Bronchial epithelial cell (primary cell): ENCODE results near the gene EXOC7. TPM values are rescaled to one million over a fixed set of nuclear protein-coding genes. Genes with fewer than 3 reads are reported as not detected.

ENCODE experiments used
- DNase-seq: peaks from one replicate; pipeline ENCODE4 v3.0.0-alpha.2; 2010; ENCODE audit warnings: low read depth
- FAIRE-seq: peaks from 2 replicates; lab custom pipeline; 2011; peaks lifted over from hg19 to GRCh38; lab: Jason Lieb, UNC
- H3K27me3 ChIP-seq: 2 replicates; pipeline ENCODE4 v1.5.1; 2011; ENCODE audit warnings: low read length; ENCODE audit not compliant: control insufficient read depth, insufficient read depth
- H3K36me3 ChIP-seq: 2 replicates; pipeline ENCODE4 v1.5.1; 2011; ENCODE audit warnings: low read length; ENCODE audit not compliant: control insufficient read depth, insufficient read depth
- H3K4me3 ChIP-seq: 2 replicates; pipeline ENCODE4 v1.5.1; 2011; ENCODE audit warnings: mild to moderate bottlenecking, low read depth, low read length, control low read depth
- total RNA-seq: library from RNA; depleted of rRNA; stranded (reverse); fragments of >200 nt; gene quantifications from 2 replicates; pipeline ENCODE4 v1.2.1, GENCODE V29; 2014
- TF ChIP-seq, protein P1 (sequence below): IDR thresholded peaks from 2 replicates; pipeline ENCODE4 v1.5.1; 2011; ENCODE audit warnings: mild to moderate bottlenecking, moderate library complexity, low read length, control low read depth, inconsistent platforms; ENCODE audit not compliant: insufficient read depth, severe bottlenecking

EXOC7 gene, protein sequence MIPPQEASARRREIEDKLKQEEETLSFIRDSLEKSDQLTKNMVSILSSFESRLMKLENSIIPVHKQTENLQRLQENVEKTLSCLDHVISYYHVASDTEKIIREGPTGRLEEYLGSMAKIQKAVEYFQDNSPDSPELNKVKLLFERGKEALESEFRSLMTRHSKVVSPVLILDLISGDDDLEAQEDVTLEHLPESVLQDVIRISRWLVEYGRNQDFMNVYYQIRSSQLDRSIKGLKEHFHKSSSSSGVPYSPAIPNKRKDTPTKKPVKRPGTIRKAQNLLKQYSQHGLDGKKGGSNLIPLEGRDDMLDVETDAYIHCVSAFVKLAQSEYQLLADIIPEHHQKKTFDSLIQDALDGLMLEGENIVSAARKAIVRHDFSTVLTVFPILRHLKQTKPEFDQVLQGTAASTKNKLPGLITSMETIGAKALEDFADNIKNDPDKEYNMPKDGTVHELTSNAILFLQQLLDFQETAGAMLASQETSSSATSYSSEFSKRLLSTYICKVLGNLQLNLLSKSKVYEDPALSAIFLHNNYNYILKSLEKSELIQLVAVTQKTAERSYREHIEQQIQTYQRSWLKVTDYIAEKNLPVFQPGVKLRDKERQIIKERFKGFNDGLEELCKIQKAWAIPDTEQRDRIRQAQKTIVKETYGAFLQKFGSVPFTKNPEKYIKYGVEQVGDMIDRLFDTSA
- 41.9 and 49.5 TPM in 2 replicates for total RNA-seq

DNA sequence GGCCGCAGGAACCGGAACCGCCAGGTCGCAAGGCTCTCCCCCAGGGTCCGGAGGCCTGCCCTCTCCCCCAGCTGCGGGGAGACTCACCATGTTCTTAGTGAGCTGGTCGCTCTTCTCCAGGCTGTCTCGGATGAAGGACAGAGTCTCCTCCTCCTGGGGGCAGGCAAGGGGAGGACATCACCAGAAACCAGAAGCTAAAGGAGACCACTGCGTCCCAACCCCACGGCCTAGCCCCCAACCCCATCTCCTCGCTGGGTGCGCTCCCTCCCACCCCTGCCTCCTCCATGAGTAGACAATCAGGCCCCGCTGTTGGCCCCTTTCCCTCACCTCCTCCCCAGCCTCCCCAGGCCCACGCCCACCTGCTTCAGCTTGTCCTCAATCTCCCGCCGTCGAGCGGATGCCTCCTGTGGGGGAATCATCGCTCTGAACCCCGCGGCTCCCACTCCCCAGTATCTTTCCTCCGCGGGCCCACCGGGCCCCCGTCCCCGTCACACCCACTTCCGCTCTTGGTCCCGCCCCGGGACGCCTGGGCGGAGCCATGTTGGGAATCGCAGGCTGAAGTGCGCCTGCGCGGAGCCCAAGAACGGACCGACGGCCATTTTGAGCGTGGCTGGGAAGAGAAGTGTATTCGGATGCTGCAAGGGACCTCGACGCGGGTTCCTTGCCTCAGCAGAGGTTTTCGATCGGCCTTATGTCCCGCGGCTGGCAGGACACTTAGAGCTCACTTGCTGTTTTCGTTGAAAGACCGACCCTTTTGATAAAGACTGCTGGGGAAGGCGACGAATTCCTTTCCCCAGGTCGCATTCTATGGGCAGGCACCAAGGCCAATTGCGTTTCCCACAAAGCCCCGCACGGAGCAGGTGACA, at the start of gene EXOC7:
Gene EXOC7, minus strand, starts transcription at position 514 of the 866 bp plus-strand sequence. Its CDS starts 95 bp downstream, at position 419.
- DNase-seq (peak; percentile 76), FAIRE-seq (no peak)
- Histone ChIP-seq H3K36me3 (peaks cover 9% of the 10 kb centered on the region), H3K4me3 (peak within 1 kb of the TSS; percentile 65), H3K27me3 (no peaks in the 10 kb centered on the region)
- TF ChIP-seq, protein P1, sequence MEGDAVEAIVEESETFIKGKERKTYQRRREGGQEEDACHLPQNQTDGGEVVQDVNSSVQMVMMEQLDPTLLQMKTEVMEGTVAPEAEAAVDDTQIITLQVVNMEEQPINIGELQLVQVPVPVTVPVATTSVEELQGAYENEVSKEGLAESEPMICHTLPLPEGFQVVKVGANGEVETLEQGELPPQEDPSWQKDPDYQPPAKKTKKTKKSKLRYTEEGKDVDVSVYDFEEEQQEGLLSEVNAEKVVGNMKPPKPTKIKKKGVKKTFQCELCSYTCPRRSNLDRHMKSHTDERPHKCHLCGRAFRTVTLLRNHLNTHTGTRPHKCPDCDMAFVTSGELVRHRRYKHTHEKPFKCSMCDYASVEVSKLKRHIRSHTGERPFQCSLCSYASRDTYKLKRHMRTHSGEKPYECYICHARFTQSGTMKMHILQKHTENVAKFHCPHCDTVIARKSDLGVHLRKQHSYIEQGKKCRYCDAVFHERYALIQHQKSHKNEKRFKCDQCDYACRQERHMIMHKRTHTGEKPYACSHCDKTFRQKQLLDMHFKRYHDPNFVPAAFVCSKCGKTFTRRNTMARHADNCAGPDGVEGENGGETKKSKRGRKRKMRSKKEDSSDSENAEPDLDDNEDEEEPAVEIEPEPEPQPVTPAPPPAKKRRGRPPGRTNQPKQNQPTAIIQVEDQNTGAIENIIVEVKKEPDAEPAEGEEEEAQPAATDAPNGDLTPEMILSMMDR = no peak

DNA sequence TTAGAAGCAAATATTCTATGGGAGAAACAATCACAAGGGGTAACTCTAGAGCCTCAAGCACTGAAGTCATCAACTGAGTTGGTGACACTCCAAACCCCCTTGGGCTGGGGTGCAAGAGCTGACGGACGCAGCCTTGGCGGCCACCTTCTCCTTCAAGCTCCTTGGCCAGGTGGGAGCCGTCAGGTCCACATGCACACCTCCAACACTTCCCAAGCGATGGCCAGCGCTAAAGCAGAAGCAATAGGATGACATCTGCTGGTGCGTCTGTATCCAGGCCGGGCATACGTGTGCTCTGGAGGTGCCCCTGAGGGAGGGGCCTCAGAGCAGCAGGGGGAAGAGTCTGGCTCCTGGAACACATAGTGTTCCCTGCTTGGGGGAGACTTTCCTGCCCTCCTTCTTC, 49.6 kb upstream of the EXOC7 start:
- H3K4me3 ChIP-seq = no peak overlapping the region
- H3K27me3 ChIP-seq = peaks cover 1% of the 10 kb centered on the region
- no peak for FAIRE-seq
- TF ChIP-seq, protein P1 = no peak
- H3K36me3 ChIP-seq = no peaks in the 10 kb centered on the region
- DNase-seq = no peak

DNA sequence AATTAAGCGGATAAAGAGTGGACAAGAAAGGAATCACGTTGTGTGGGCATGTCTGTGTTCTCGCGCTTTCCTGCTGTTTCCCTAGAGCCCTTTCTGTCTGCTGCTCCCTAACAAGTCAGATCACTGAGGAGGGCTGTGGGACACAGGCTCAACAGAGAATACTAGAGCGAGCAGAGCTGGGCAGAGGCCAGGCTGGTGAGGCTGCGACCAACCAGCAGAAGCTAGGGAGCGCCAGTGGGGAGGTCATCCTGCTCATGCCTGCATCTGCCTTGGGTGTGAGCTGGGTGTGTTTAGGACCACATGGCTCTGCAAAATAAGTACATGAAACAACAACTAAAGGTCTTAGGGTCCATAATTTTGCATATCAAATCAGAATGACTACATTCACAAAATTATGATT, 49.0 kb upstream of the EXOC7 start:
- FAIRE-seq (no peak), DNase-seq (no peak)
- Histone ChIP-seq H3K36me3 (no peaks in the 10 kb centered on the region), H3K4me3 (no peak overlapping the region), H3K27me3 (peaks cover 1% of the 10 kb centered on the region)
- TF ChIP-seq, protein P1 = no peak

GRCh38 chr17:76151896-76152454, 48.4 kb upstream of the EXOC7 start:
- peaks cover 1% of the 10 kb centered on the region for H3K27me3 ChIP-seq
- H3K4me3 ChIP-seq = no peak overlapping the region
- TF ChIP-seq, protein P1 = no peak
- no peaks in the 10 kb centered on the region for H3K36me3 ChIP-seq
- FAIRE-seq (peak; percentile 93), DNase-seq (no peak)
